Endometrial microvascular endothelial cells (primary cell): ENCODE measurements around the gene MSN. TPM values are rescaled to one million over a fixed set of nuclear protein-coding genes. Genes with fewer than 3 reads are reported as not detected.

Experiments used
- in situ Hi-C: cut with HindIII; loops from 2 replicates; pipeline ENCODE4 v1.10.0; 2017; ENCODE audit warnings: low sequenced_read_pairs, low pct_unique_long_range_greater_than_20kb; ENCODE audit errors: inconsistent ontology term
- total RNA-seq: library from RNA; depleted of rRNA; stranded (reverse); fragments of >200 nt; gene quantifications from one replicate; pipeline ENCODE4 v1.2.3, GENCODE V29; 2015; ENCODE audit errors: inconsistent ontology term

MSN gene
- total RNA-seq, 1 donor from 2014 or later = 751 TPM

DNA sequence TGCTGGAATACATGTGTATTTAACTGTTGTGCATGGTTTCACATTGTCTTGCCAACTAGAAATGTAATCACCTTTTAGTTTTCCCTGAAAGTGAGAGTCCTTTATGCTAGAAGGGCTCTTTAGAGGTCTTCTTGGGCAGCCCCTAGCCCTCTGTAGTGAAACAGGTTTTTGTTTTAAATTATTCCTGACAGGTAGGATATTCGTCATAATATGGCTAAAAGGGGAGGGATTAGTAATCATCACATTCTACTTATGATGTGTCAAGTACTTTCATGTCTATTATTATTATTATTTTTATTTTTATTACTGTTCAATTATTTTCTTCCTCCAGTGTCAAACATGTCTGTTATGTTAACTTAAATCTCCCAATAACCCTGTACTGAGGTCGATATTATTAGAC is 35.5 kb downstream of the MSN start:
- in situ Hi-C loops = no loop called here

DNA sequence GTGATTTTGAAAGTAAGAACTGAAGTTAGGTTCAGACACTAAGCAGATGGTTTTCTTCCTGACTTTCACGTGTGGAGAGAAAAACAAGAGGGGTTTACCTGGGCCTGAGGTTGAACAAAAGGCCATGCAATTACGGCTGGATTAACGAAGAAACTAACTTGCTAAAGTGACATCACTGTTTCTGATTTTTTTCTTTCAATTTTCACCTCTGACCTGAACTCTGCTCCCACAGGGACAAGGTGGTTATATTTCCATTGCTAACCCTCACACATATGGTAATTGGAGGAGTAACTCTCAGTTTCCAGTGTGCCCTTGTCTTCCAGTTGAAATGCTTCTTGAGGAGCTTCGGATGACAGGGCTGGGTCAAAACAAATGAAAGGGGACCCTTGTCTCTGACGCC is 38.0 kb downstream of the MSN start:
- in situ Hi-C loops = no loop called here

DNA sequence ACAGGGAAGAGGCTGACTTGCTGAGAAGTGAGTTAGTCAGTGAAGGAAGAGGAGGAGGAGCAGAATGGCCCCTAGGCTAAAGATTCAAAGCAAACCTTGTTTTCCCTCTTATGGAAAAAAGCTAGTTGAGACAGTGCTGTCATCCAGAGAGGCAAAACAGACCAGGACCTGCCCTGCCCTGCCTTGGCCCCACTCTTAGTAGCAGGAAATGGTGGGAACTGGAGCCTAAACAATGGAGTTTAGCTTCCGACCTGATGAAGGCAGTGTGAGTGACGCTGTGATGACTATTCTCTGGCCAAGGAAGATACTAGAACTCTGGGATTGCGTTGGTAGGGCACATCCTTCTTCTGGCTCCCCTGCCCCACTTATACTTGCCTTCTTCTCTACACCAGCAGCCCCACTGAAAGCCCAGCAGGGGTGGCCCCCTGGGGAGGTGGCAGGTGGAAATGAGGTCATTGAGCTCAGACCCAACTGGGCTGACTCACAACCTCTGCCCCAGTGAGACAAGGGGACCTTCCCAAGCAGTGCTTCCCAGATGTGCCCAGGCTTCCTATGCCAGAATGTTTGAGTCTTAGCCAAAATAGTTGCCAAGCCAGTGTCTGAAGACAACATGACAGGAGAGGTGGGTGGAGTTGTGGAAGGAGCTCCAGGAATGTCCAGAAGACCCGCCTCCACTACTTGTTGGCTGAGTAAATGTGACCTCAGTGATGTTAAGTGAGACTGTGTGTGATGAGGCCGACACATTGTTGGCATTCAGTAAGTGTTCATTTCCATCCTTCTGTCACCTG is 38.8 kb downstream of the MSN start:
- in situ Hi-C loops = no loop called here

DNA sequence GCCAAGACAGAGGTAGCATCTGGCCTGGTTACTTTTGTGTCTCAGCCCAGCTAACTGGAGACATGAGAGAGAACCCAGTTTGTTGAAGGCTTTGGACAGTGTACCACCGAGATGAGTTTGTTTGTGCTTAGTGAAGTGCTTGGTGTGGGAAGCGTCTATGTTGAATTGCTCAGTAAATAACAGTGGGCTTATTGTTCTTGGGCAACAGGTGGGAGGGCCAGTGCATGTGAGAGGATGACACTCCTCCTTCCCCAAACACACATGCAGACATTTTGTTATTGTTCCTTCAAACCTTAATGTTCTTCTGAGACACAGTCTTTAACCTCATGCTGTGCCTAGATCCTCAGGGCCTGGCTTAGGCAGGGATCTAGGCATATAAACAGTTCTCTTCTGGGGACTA is 39.7 kb downstream of the MSN start:
- in situ Hi-C loops = no loop called here

DNA sequence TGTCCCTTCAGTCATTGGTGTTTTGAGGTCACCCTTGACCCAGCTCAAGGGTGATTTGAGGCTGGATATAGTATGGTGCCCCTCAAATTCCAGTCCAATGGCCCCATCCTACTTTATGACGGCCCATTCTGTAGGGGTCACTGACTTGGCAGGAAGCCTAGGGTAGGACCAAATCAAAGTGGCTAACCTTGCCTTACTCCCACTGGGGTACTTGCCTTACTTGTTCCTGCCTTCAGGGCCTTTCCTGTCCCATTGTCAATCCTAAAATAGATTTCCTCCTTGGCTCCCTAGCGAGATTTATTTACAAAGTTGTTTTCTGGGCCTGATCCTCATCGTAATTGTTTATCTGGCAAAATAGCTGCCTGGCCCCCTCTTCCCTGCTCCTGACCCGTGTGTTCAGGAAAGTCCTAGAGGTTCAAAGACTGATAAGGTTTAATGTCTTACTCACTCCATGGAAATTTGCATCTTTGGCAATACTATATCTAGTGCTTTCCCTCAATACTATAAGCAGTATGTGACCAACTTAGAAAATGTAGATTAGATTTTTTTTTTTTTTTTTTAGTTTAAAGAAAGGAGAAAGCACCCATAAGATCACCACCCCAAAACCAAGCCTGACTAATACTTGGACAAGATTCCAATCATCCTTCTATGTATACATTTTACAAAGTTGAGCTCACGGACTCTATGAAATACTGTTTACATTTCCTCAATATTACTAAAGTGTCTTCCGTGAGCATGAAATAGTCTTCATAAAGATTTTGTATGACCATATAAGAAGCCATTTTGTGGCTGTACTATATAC is 44.8 kb downstream of the MSN start:
- in situ Hi-C loops = no loop called here

DNA sequence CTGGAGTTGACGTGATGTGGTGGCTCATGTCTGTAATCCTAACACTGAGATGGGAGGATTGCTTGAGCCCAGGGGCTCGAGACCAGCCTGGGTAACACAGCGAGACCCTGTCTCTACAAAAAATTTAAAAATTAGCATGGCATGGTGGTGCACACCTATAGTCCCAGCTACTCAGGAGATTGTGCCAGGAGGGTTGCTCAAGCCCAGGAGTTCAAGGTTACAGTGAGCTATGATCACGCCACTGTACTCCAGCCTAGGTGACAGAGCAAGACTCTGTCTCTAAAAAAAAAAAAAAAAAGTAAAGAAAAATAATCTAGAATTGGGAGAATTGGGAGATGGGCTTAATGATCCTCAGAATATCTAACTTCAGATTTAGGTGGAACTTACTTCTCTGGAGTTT is 51.1 kb downstream of the MSN start:
- in situ Hi-C loops = no loop called here

DNA sequence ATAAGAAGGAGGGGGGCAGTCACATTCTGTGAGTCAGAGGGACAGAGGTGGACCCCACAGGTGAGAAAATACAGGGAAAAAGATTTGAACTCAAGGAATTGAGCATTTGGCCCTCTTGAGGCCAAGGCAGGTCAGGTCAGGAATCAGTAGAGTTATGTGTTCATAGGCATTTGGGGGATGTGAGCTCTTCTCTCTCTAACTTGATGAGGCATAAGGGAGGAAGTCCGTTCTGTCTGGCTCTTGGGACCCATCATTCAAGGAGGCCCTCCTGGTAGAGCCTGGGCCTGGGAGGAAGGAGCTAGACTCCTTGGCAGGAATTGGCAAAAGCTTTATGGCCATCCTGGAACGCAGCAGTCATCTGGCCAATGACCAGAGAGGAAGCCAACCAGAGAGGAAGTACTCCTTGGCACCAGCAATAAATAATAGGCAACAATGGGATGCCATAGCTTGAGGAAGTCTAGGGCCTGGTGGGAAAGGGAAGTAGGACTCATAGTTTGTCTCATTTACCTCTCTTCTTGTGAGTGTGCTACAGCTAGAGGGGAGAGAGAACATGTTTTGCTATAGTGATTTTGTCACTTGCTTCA is 53.0 kb downstream of the MSN start:
- in situ Hi-C loops = no loop called here

DNA sequence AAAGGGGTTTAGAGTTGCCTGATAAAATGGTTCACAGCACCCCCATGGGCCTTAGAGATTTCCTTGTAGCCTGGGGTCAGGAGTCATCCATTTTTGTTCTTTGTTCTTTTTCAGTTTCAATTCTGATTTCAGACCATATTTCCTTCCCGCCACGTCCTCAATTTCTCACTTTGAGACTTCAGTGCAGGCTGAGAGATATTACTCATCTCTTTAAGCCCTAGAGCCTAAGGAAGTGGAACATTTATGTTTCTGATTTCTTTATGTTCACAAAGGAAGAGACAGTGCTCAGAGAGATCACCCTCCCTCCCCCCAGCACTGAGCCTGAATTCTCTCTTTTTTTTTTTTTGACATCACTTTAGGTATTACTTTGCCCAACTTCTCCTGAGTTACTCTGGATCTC is 56.3 kb downstream of the MSN start:
- in situ Hi-C loops = no loop called here

DNA sequence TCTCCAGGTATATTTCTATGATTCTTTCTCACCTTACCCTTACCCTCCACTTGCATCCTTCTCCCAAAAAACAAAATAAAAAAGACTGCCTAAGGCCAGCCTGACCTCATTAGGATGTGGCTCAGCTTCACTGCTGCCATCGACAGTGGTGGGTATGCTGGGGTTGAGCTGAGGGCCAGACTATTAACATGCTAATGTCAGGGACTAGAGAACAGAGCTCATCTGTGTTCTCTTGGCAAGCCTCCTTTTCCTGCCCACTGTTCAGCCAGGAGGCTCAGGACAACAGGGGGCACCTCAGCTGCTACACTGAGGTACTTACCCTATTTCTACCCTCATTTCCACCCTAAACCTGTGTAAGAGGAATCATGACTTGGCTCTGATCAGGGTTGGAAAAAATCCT is 59.3 kb downstream of the MSN start:
- in situ Hi-C loops = no loop called here

DNA sequence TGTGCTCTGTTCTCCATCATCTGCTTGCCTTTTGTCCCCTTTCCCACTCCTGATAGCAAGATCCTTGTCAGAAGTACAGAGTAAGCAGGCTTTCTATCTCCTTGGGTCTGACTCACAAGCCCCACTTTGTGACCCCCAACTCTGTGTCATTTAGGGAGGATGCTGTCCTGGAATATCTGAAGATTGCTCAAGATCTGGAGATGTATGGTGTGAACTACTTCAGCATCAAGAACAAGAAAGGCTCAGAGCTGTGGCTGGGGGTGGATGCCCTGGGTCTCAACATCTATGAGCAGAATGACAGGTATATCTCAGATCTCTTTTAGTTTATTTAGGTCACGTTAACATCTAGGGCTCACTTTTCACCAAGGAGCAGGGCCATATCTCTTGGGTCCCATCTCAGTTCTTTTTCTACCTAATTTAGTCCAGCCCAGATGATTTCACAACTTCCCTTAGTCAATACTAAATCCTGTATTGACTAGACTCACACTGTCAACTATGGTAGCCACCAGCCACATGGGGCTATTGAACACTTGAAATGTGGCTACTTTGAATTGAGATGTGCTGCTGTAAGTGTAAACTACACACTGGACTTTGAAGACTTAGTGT is 64.3 kb downstream of the MSN start:
- in situ Hi-C loops = no loop called here

DNA sequence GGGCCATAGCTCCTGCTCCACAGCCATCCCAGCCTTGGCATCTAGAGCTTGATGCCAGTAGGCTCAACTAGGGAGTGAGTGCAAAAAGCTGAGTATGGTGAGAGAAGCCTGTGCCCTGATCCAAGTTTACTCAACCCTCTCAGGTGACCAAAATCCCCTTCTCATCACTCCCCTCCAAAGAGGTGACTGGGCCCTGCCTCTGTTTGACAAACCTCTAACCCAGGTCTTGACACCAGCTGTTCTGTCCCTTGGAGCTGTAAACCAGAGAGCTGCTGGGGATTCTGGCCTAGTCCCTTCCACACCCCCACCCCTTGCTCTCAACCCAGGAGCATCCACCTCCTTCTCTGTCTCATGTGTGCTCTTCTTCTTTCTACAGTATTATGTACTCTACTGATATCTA is 73.5 kb downstream of the MSN start:
- in situ Hi-C loops = no loop called here

DNA sequence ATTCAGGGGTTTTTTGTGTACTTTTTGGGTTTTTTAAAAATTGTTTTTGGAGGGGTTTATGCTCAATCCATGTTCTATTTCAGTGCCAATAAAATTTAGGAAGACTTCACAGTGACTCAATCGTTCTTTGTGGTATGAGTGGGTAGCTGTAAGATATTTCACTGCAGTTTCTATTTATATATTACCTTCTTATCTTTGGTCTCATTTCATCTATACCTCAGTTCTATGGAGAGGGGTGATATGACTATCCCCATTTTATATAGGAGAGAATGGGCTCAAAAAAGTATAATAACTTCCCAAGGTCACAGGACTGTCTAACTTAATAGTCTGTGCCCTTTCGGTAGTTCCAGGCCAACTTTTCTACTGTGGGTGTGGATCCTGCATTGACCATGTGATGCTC is 74.4 kb downstream of the MSN start:
- in situ Hi-C loops = no loop called here

DNA sequence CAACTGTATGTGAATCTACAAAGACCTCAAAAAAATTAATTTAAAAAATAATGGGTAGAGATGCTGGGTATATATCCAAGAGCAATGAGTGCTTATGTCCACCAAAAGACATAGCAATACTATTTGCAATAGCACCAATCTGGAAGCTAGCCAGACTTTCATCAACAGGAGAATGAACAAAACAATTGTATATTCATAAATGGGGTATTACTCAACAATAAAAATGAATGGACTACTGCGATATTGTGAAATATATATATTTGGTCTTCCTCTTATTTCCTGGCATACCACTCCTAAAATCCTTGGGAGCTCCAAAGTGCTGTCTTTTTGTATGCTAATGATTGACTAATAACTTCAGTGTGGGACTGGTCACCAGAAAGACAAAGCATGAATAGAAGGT is 77.5 kb downstream of the MSN start:
- in situ Hi-C loops = no loop called here

DNA sequence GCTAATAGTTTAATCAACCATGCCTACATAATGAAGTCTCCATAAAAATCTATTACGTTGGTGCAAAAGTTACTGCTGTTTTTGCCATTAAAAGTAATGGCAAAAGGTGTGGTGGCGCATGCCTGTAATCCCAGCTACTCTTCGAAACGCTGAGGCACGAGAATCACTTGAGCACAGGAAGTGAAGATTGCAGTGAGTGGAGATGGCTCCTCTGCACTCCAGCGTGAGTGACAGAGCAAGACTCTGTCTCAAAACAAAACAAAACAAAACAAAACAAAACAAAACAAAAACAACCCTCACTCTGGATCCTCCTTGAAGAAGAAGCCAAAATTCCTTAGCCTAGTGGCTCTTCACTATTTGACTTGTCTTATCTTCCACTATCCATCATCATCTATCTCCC is 78.0 kb downstream of the MSN start:
- in situ Hi-C loops = no loop called here

DNA sequence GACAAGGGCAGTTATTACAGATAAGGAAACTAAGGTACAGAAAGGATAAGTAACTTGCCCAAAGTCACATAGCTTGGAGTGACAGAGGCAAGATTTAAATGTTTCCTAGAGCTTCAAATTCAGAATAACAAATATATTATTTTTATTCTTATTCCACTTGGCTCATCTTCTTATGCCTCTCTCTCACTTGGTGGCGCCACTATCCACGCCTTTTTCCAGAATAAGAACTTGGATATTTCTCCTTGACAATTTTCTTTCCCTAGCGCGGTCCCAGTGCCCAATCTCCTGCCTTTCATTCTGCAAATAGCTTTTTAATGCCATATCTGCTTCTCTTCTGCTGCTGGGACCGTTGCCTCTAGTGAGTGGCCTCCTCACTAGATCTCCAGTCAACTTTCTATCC is 78.5 kb downstream of the MSN start:
- in situ Hi-C loops = no loop called here

DNA sequence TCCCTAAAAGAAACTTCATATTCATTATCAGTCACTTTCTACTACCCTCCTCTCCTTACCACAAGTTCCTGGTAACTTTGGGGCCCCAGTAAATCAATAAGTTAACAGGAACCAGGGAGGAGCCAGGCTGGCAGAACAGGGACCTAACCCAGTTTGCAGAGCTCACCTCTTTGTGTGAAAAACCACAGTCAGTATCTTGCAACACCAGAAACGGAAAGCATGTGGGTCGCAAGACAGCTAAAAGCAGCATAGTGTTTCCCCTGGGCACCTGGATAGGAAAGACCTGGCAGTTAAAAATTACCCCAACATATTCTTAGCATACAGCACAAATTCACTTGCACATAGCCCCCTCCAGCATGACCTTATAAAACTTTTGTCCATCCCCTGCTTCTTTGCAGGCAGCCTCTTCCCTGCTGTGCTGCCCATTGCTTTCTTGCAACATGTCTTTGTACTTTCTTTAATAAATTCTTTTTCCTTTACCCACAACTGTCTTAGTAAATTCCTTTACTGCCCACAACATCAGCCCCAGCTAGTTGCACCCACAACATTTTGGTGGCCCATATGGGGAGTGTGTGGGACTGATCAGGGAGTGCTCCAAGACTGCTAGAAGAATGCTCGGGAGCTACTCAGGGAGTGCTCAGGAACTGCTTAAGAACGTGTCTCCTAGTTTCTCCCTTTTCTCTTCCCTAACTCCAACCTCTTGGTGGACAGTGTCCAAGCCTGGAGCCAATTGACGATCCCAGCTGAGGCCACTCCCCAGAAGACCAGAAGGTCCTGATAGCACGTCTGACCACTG is 83.4 kb downstream of the MSN start:
- in situ Hi-C loops = no loop called here

DNA sequence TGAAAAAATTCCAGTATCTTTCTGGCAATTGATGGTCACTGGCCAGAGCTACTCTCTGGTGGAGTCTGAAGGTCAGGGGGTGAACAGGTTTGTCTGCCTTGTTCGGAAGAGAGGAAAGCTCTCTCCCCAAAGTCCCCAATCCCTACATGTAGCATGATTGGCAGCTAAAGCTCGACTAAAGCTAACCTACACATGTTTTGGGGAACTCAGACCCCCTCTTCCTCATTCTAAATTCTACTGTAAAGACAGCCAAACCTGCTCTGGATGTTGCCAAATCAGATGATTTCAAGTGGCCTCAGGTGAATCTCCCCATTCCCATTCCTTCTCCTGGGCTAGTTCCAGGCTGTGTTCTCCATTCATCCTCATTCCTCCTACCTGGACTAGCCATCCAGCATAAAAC is 84.1 kb downstream of the MSN start:
- in situ Hi-C loops = no loop called here

DNA sequence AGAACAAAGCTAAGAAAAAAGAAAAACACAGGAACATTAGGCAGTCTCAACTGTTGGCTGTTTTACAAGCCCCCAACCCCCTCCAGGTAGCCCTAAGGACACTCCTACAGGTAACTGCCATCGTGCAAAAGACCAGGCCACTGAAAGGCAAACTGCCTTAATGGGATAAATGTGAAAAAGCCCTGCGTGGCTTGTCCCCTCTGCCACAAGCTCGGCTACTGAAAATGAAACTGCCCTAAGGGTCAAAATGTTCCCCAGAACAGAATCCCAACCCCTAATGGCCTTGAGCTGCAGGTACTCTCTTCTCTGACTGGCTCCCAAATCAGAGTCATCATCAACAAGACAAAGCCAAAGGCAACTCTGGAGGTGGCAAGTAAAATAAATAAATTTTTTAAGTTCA is 84.8 kb downstream of the MSN start:
- in situ Hi-C loops = no loop called here

DNA sequence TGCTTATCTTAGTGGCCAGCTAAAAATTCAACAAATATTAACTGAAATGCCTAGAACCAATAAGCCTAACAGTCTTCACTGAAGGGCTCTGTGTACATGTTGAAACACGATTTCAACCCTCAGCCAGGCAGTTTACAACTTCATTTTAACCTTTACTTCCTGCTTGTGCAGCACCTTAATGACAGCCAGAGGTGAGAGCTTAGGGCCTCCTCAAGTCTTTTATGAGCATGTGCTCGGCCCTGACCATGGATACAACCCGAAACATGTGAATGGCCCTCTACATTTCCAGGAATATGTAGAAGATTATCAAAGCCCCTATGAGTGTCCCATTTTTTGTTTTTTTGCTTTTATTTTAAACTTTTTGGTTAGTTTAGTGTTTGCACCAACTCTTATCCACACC is 88.3 kb downstream of the MSN start:
- in situ Hi-C loops = no loop called here
